Natural killer cell treated with Interleukin-12 subunit alpha and Interleukin-12 subunit beta and Interleukin-15 and Interleukin-18, amount 100 ng/mL, for 72 hours (primary cell): ENCODE measurements around the gene MT1E. TPM values are rescaled to one million over a fixed set of nuclear protein-coding genes. Genes with fewer than 3 reads are reported as not detected.
A peak's percentile ranks its signal among the peaks of the same experiment; 100 is the strongest.

Experiments used
- ATAC-seq, 2 donors: fragments of 150-1000 bp; cut with Tn5 transposase in 1 of 2; sonication (Bioruptor Pico), chemical (Tn5 transposase) in 1 of 2; 2 replicates each; pipeline ENCODE4 v1.10.0; 2021
- DNase-seq: peaks from one replicate; pipeline ENCODE4 v3.0.0; 2022; ENCODE audit warnings: low spot score
- H3K27ac Mint-ChIP-seq, 2 donors: 1 replicate in 1 of 2; 2 replicates in 1 of 2; pipeline ENCODE4 v1.8.0; 2022; ENCODE audit warnings: mixed read lengths in 2 of 2, mild to moderate bottlenecking in 1 of 2, moderate library complexity in 1 of 2
- H3K27me3 Mint-ChIP-seq, 2 donors: 1 replicate in 1 of 2; 2 replicates in 1 of 2; pipeline ENCODE4 v1.8.0; 2022; ENCODE audit warnings: mixed read lengths in 2 of 2
- H3K36me3 Mint-ChIP-seq: one replicate; pipeline ENCODE4 v1.8.0; 2022; ENCODE audit warnings: mixed read lengths
- H3K4me1 Mint-ChIP-seq, 2 donors: 1 replicate in 1 of 2; 2 replicates in 1 of 2; pipeline ENCODE4 v1.8.0; 2022; ENCODE audit warnings: low read depth in 2 of 2, mixed read lengths in 2 of 2, mild to moderate bottlenecking in 1 of 2
- H3K4me3 Mint-ChIP-seq: one replicate; pipeline ENCODE4 v1.8.0; 2022; ENCODE audit warnings: mixed read lengths
- H3K9me3 Mint-ChIP-seq: 2 replicates; pipeline ENCODE4 v1.8.0; 2022; ENCODE audit warnings: mixed read lengths
- total RNA-seq, 2 donors: library from RNA; stranded (reverse); gene quantifications; one replicate each; pipeline ENCODE4 v1.2.3, GENCODE V29; 2022

MT1E gene
- total RNA-seq, 2 donors from 2014 or later: 58.5 to 148 TPM

DNA sequence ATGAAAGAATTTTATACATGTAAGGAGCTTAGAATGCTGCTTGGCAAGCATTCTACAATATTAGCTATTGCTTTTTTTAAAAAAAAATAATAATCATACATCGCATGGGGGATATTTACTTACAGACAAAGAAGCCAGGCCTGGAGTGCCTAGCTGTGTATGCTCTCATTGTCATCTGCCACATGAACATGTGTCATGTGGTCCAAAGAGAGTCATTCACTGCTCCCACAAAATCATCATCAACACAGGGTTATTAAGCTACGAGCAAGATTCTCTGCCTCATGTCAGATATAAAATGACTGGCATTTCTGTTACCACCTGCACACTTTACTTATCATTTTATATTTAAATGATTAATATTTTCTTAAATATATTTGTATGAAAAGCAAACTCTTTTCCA, 1.9 kb upstream of the MT1E start:
- Mint-ChIP-seq H3K27me3 (peaks cover 9 to 15% of the 10 kb centered on the region in 2 donors), H3K27ac (no peak overlapping the region), H3K9me3 (no peaks in the 10 kb centered on the region), H3K36me3 (no peaks in the 10 kb centered on the region), H3K4me1 (peaks cover 8 to 15% of the 10 kb centered on the region in 2 donors), H3K4me3 (no peak overlapping the region)
- ATAC-seq (no peak), DNase-seq (no peak)

DNA sequence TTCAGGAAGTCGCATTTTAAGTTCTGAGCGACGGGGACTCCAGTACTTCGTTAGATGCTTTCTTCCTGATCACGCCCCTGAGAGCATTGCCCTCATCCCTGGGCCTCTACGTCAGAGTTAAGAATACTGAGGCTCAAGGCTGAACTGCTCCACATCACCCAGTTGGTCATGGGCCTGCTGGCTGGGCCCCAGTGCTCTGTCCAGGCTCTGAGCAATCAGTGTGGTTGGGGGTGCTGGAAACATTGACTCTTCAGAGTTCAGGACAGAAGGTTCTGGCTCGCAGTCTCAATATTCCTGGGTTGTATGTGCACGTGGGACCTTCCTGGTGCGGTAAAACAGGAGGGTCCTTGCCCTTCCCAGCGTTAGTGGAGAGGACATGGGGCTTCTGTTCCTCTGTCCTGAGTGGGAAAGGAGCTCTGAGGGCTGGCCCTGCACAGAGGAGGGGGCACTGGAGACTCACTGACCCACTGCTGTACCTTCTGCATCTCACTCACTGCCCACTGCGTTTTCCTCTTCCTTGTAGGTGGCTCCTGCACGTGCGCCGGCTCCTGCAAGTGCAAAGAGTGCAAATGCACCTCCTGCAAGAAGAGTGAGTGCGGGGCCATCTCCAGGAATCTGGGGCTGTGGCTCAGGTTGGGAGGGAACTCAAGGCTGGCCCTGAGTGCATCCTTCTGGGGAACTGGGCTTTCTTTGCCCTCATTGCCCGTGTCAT, 518 bp downstream of the MT1E start:
- Mint-ChIP-seq H3K36me3 (no peaks in the 10 kb centered on the region), H3K27me3 (peaks cover 10 to 20% of the 10 kb centered on the region in 2 donors), H3K27ac (peak overlapping the region; percentile 65 to 86), H3K4me1 (peaks cover 10 to 19% of the 10 kb centered on the region in 2 donors), H3K4me3 (peak overlapping the region; percentile 90), H3K9me3 (no peaks in the 10 kb centered on the region)
- DNase-seq: no peak
- peak; percentile 40 to 68 for ATAC-seq

- H3K27me3 Mint-ChIP-seq: peaks cover 10 to 25% of the 10 kb centered on the region in 2 donors
- H3K4me1 Mint-ChIP-seq: peaks cover 10 to 20% of the 10 kb centered on the region in 2 donors
- no peaks in the 10 kb centered on the region for H3K9me3 Mint-ChIP-seq
- peak overlapping the region in 1 of 2 donors; percentile 86 for H3K27ac Mint-ChIP-seq
- H3K4me3 Mint-ChIP-seq: peak overlapping the region; percentile 45
- no peaks in the 10 kb centered on the region for H3K36me3 Mint-ChIP-seq
- no peak for ATAC-seq
- no peak for DNase-seq
These were observed 1.1 kb downstream of the MT1E start for GRCh38 chr16:56626685-56627084.

DNA sequence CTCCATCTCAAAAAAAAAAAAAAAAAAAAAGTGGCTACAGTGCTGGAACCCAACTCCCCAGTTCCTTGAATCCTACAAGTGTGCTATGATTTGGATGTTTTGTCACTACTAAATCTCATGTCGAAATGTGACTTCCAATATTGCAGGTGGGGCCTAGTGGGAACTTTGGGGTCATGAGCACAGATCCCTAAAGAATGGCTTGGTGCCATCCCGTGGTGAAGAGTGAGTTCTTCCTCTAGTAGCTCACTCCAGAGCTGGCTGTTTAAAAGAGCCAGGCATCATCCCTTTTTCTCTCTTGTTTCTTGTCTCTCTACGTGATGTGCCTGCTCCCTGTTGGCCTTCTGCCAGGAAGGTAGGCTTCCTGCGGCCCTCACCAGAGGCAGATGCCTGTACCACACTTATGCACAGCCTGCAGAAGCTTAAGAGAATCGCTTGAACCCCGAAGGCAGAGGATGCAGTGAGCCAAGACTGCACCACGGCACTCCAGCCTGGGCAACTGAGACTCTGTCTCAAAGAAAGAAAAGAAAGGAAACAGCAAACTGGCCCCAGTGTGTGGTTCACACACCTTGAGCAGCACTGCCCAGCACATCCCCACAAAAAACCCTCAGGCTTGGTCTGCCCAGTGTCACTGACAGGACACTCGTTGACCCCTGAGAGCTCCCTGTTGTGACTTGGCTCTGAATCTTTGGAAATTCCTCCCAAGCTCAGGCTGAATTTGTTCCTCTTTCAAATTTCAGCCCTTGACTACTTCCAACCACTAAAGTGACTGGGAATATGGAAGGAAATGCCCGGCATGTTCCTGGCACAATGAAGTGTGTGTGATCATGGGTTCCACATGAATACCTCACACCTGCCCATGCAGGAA, 3.1 kb downstream of the MT1E start:
- Mint-ChIP-seq H3K9me3 (no peaks in the 10 kb centered on the region), H3K4me1 (peaks cover 10 to 29% of the 10 kb centered on the region in 2 donors), H3K27me3 (peaks cover 24 to 42% of the 10 kb centered on the region in 2 donors), H3K27ac (no peak overlapping the region), H3K4me3 (no peak overlapping the region), H3K36me3 (no peaks in the 10 kb centered on the region)
- ATAC-seq (no peak), DNase-seq (no peak)

GRCh38 chr16:56629531-56629930, 4.0 kb downstream of the MT1E start:
- ATAC-seq (no peak), DNase-seq (no peak)
- Mint-ChIP-seq H3K36me3 (no peaks in the 10 kb centered on the region), H3K27ac (no peak overlapping the region), H3K9me3 (no peaks in the 10 kb centered on the region), H3K27me3 (peaks cover 28 to 50% of the 10 kb centered on the region in 2 donors), H3K4me3 (no peak overlapping the region), H3K4me1 (peaks cover 10 to 29% of the 10 kb centered on the region in 2 donors)

GRCh38 chr16:56630134-56630533, 4.6 kb downstream of the MT1E start:
- no peaks in the 10 kb centered on the region for H3K9me3 Mint-ChIP-seq
- H3K27me3 Mint-ChIP-seq: peaks cover 31 to 53% of the 10 kb centered on the region in 2 donors
- DNase-seq (no peak), ATAC-seq (no peak)
- H3K27ac Mint-ChIP-seq: no peak overlapping the region
- no peak overlapping the region for H3K4me3 Mint-ChIP-seq
- H3K4me1 Mint-ChIP-seq: peaks cover 9 to 30% of the 10 kb centered on the region in 2 donors
- no peaks in the 10 kb centered on the region for H3K36me3 Mint-ChIP-seq

GRCh38 chr16:56631197-56631596, 5.6 kb downstream of the MT1E start:
- Mint-ChIP-seq H3K9me3 (no peaks in the 10 kb centered on the region), H3K27ac (no peak overlapping the region), H3K27me3 (peaks cover 37 to 56% of the 10 kb centered on the region in 2 donors), H3K4me3 (no peak overlapping the region), H3K4me1 (peaks cover 12 to 23% of the 10 kb centered on the region in 2 donors), H3K36me3 (no peaks in the 10 kb centered on the region)
- no peak for ATAC-seq
- DNase-seq: no peak

- no peaks in the 10 kb centered on the region for H3K9me3 Mint-ChIP-seq
- H3K4me1 Mint-ChIP-seq: peaks cover 12 to 21% of the 10 kb centered on the region in 2 donors
- H3K27me3 Mint-ChIP-seq: peaks cover 43 to 62% of the 10 kb centered on the region in 2 donors
- no peak for ATAC-seq
- DNase-seq: no peak
- H3K27ac Mint-ChIP-seq: no peak overlapping the region
- peak overlapping the region; percentile 66 for H3K4me3 Mint-ChIP-seq
- H3K36me3 Mint-ChIP-seq: no peaks in the 10 kb centered on the region
These were observed 6.2 kb downstream of the MT1E start for GRCh38 chr16:56631832-56632155.

GRCh38 chr16:56632156-56632847, 6.7 kb downstream of the MT1E start, which contains the start of gene MT1M:
TSS of gene MT1M (plus strand) at chr16:56632659. CDS start at chr16:56632732, 73 bp downstream.
- Mint-ChIP-seq H3K36me3 (no peaks in the 10 kb centered on the region), H3K4me1 (peaks cover 12 to 25% of the 10 kb centered on the region in 2 donors), H3K9me3 (no peaks in the 10 kb centered on the region), H3K4me3 (peak within 1 kb of the TSS; percentile 66), H3K27ac (no peak within 1 kb of the TSS), H3K27me3 (peaks cover 48 to 67% of the 10 kb centered on the region in 2 donors)
- DNase-seq: no peak
- ATAC-seq: peak; percentile 73 to 79

- no peak for DNase-seq
- H3K4me1 Mint-ChIP-seq: peaks cover 17 to 29% of the 10 kb centered on the region in 2 donors
- H3K27me3 Mint-ChIP-seq: peaks cover 52 to 73% of the 10 kb centered on the region in 2 donors
- H3K9me3 Mint-ChIP-seq: no peaks in the 10 kb centered on the region
- H3K27ac Mint-ChIP-seq: no peak overlapping the region
- peak overlapping the region; percentile 52 for H3K4me3 Mint-ChIP-seq
- no peak for ATAC-seq
- H3K36me3 Mint-ChIP-seq: no peaks in the 10 kb centered on the region
These were observed 7.3 kb downstream of the MT1E start for GRCh38 chr16:56632848-56633365.

GRCh38 chr16:56633535-56633934, 8.0 kb downstream of the MT1E start:
- DNase-seq (no peak), ATAC-seq (no peak)
- no peaks in the 10 kb centered on the region for H3K9me3 Mint-ChIP-seq
- no peak overlapping the region for H3K27ac Mint-ChIP-seq
- peaks cover 54 to 74% of the 10 kb centered on the region in 2 donors for H3K27me3 Mint-ChIP-seq
- H3K4me1 Mint-ChIP-seq: peaks cover 17 to 31% of the 10 kb centered on the region in 2 donors
- H3K4me3 Mint-ChIP-seq: no peak overlapping the region
- H3K36me3 Mint-ChIP-seq: no peaks in the 10 kb centered on the region

DNA sequence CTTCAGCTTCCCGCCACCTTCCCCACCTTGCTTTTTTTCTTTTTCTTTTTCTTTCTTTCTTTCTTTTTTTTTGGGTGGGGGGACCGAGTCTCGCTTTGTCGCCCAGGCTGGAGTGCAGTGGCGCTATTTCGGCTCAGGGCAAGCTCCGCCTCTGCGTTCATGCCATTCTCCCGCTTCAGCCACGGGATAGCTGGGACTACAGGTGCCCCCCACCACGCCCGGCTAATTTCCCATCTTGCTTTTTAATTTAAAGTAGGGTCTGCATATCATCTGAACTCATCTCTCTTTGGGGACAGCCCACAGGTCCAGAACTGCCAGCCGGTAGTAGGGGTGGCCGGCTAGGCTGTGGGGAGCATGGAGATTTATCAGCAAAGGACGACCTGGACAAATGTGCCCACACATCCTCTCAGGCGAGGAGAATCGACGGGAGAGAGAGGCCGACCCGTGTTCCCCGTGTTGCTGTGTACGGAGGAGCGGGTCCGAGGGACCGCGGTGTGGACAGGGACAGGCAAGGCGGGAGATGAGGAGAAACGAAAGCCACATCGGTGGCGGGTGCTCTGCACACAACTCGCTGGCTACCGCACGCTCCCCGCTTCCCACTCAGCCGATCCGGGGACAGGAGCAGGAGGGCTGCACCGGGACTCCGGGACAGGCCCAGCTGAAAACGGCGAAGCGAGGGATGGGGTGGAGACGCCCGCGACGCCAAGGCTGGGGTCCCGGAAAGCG, 9.3 kb downstream of the MT1E start:
- H3K27ac Mint-ChIP-seq: no peak overlapping the region
- ATAC-seq: no peak
- H3K27me3 Mint-ChIP-seq: peaks cover 56 to 73% of the 10 kb centered on the region in 2 donors
- no peak for DNase-seq
- H3K9me3 Mint-ChIP-seq: no peaks in the 10 kb centered on the region
- H3K36me3 Mint-ChIP-seq: no peaks in the 10 kb centered on the region
- H3K4me3 Mint-ChIP-seq: peak overlapping the region; percentile 68
- H3K4me1 Mint-ChIP-seq: peaks cover 15 to 34% of the 10 kb centered on the region in 2 donors

DNA sequence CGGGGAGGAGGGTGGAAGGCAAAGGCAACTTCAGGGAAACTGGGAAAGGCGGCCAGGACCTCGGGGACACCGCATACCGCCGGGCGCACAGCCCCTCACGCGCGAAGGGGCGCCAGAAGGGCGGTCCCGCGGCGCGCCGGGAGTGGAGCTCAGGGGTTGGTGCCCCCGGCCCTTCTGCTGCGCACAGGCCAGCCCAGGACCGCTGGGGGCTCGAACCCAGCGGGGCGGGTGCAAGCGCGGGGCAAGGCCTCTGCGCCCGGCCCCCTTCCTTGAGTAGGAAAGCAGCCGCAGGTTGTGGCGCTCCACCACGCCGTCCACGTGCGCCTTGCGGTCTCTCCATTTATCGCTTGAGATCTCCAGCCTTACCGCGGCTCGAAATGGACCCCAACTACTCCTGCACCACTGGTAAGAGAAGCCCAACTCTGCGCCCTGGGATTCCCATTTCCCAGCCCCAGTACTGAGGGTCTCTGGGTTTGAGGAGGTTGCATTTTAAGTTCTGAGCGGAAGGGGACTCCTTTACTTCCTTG, 9.9 kb downstream of the MT1E start:
- Mint-ChIP-seq H3K4me3 (no peak overlapping the region), H3K36me3 (no peaks in the 10 kb centered on the region), H3K27ac (no peak overlapping the region), H3K4me1 (peaks cover 15 to 31% of the 10 kb centered on the region in 2 donors), H3K9me3 (no peaks in the 10 kb centered on the region), H3K27me3 (peaks cover 56 to 73% of the 10 kb centered on the region in 2 donors)
- DNase-seq: no peak
- ATAC-seq: no peak
